ENCODE measurements around the gene CDH23. TPM values are rescaled to one million over a fixed set of nuclear protein-coding genes. Genes with fewer than 3 reads are reported as not detected.

The CDH23 gene
- polyA plus RNA-seq, 2 of the 4 experiments (the other 2 are of a cell fraction): 1.1 to 2.3 TPM

- Histone ChIP-seq H3K4me3 (no peak overlapping the region), H3K27ac (no peak overlapping the region), H3K4me2 (no peak overlapping the region), H3K9me3 (no peaks in the 10 kb centered on the region), H3K4me1 (peaks cover 18% of the 10 kb centered on the region; the same call in 2 of the 3 replicates)
- WGBS (ENCODE audit: missing lambda C conversion rate): 89% methylated on average over 15 of the region's 15 CpGs
- no peak for TF ChIP-seq ATOH8 (CRISPR knock-in tag; IDR thresholded peaks at IDR 0.05; ENCODE audit: low read depth)
- 0 out of 5 replicates have a peak, but pooled peaks of 1 of the 2 experiments have one; percentile 4 for TF ChIP-seq JUN (IDR thresholded peaks at IDR 0.05)
- FAIRE-seq: no peak
- ChIA-PET POLR2A (interaction anchor here (1.5 kb wide), 1 partner anchor 42 kb away, joined by 3 read pairs; no protein-coding TSS in a partner anchor), CTCF (interaction anchor here (1.1 to 10.6 kb wide), 6 partner anchors 9 to 81 kb away, joined by 3 to 101 read pairs (median 7); no protein-coding TSS in a partner anchor)
- no peak for DNase-seq (ENCODE audit: low read depth in 1 of 2, low spot score in 1 of 2)
- no peak for ATAC-seq
Measured at GRCh38 chr10:71815515-71816130, 418.9 kb downstream of the CDH23 start.

GRCh38 chr10:71816421-71816851 is 419.7 kb downstream of the CDH23 start:
- WGBS (ENCODE audit: missing lambda C conversion rate): 90% methylated on average over 12 of the region's 12 CpGs
- Histone ChIP-seq H3K4me2 (no peak overlapping the region), H3K27ac (no peak overlapping the region), H3K4me3 (no peak overlapping the region), H3K9me3 (no peaks in the 10 kb centered on the region), H3K4me1 (peaks cover 18% of the 10 kb centered on the region; the same call in 2 of the 3 replicates)
- ChIA-PET CTCF (interaction anchor here (0.5 to 10.6 kb wide), 8 partner anchors 10 to 432 kb away, joined by 3 to 101 read pairs (median 3); partner anchors contain the start of gene VSIR), POLR2A (interaction anchor here (1.5 kb wide), 1 partner anchor 43 kb away, joined by 3 read pairs; no protein-coding TSS in a partner anchor)
- no peak for DNase-seq (ENCODE audit: low read depth in 1 of 2, low spot score in 1 of 2)
- ATAC-seq: no peak
- no peak for FAIRE-seq
- TF ChIP-seq RAD21 (conservative IDR thresholded peaks at IDR 0.05 in 1 of 2, IDR thresholded peaks at IDR 0.05 in 1 of 2) (no peak), PHF8 (IDR thresholded peaks at IDR 0.05; ENCODE audit: borderline replicate concordance, low read depth) (no peak), KDM1A (IDR thresholded peaks at IDR 0.05; ENCODE audit: low read depth) (no peak), FOSL2 (IDR thresholded peaks at IDR 0.05) (no peak), FOSL2 (CRISPR knock-in tag; IDR thresholded peaks at IDR 0.05) (no peak), NPAS2 (CRISPR knock-in tag; IDR thresholded peaks at IDR 0.05; ENCODE audit: borderline replicate concordance) (no peak), MAX (IDR thresholded peaks at IDR 0.05) (no peak), ZFP36 (IDR thresholded peaks at IDR 0.05; ENCODE audit: borderline replicate concordance, partially characterized antibody) (no peak), RCOR1 (IDR thresholded peaks at IDR 0.05; ENCODE audit: low read depth, low read length) (no peak), EHF (CRISPR knock-in tag; IDR thresholded peaks at IDR 0.05) (no peak), SREBF2 (IDR thresholded peaks at IDR 0.05) (no peak), ATOH8 (CRISPR knock-in tag; IDR thresholded peaks at IDR 0.05; ENCODE audit: low read depth) (no peak), MAZ (IDR thresholded peaks at IDR 0.05; ENCODE audit: borderline replicate concordance, low read depth, low read length) (no peak), MYC (IDR thresholded peaks at IDR 0.05; ENCODE audit: borderline replicate concordance, low read length) (no peak), RNF2 (IDR thresholded peaks at IDR 0.05; ENCODE audit: borderline replicate concordance, low read depth) (no peak), REST (IDR thresholded peaks at IDR 0.05) (no peak), POLR2A (IDR thresholded peaks at IDR 0.05; ENCODE audit: low read length) (no peak), ZNF302 (CRISPR knock-in tag; IDR thresholded peaks at IDR 0.05) (no peak)

Data from A549 (cell line).